Stimulated activated CD4-positive, alpha-beta T cell treated with anti-CD3 and anti-CD28 coated beads, Interleukin-1b, Interleukin-23, amount 100 ng/mL, for 24 hours (primary cell): ENCODE data around the gene DENND1A.

Experiments
- DNase-seq, 4 experiments: peaks; one replicate each; pipeline ENCODE4 v3.0.0-alpha.2; 2020; ENCODE audit warnings: low read depth in 4 of 4, low spot score in 1 of 4

DENND1A gene

GRCh38 chr9:123365287-123365880, 564.5 kb downstream of the DENND1A start:
- no peak for DNase-seq

GRCh38 chr9:123364241-123364824, 565.6 kb downstream of the DENND1A start:
- DNase-seq, result no peak

- no peak for DNase-seq
These were observed 567.1 kb downstream of the DENND1A start for GRCh38 chr9:123362856-123363255.

- DNase-seq, result no peak
These were observed 568.0 kb downstream of the DENND1A start for GRCh38 chr9:123361731-123362510.

GRCh38 chr9:123361086-123361730, 568.7 kb downstream of the DENND1A start:
- no peak for DNase-seq

- peak in 1 of 4 experiments; percentile 21 for DNase-seq
These were observed 569.5 kb downstream of the DENND1A start for GRCh38 chr9:123360161-123361085.

- DNase-seq, result no peak
These were observed 570.4 kb downstream of the DENND1A start for GRCh38 chr9:123359546-123359945.

GRCh38 chr9:123359106-123359505, 570.8 kb downstream of the DENND1A start:
- DNase-seq, result no peak

GRCh38 chr9:123358181-123358905, 571.6 kb downstream of the DENND1A start:
- no peak for DNase-seq

GRCh38 chr9:123357743-123358059, 572.2 kb downstream of the DENND1A start:
- no peak for DNase-seq

- no peak for DNase-seq
These were observed 572.8 kb downstream of the DENND1A start for GRCh38 chr9:123356851-123357742.

- no peak for DNase-seq
These were observed 574.0 kb downstream of the DENND1A start, which contains the start of gene CRB2 for GRCh38 chr9:123355761-123356431. CRB2 (plus strand) TSS chr9:123356197; CDS start chr9:123356261, 64 bp downstream.

- no peak for DNase-seq
These were observed 575.0 kb downstream of the DENND1A start for GRCh38 chr9:123354806-123355508.

- DNase-seq, result peak; percentile 13 to 45 (median 28)
These were observed 575.8 kb downstream of the DENND1A start for GRCh38 chr9:123353984-123354591.

GRCh38 chr9:123353041-123353440, 576.9 kb downstream of the DENND1A start:
- DNase-seq, result no peak

GRCh38 chr9:123350590-123351310, 579.2 kb downstream of the DENND1A start:
- no peak for DNase-seq
